ENCODE measurements around the gene CRCP.

DNA sequence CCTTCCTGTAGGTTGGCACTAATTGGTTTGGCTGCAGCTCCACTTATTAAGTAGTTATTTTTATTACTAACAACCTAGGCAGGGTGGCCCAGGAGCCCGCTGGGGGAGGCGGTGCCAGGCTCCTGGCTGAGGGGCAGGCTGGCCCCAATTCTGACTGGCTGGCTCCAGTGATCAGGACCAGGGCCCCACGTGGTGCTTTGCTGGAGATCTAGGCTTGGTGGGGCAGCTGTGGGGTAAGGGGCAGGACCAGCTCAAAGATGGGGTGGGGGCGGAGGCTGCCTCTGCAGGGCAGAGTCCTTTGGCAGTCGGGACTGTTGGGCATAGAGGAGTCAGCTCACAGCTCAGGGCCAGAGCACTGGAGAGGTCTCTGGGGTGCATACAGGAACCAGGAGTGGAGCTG, 36.6 kb upstream of the CRCP start:
- TF ChIP-seq, protein P1, sequence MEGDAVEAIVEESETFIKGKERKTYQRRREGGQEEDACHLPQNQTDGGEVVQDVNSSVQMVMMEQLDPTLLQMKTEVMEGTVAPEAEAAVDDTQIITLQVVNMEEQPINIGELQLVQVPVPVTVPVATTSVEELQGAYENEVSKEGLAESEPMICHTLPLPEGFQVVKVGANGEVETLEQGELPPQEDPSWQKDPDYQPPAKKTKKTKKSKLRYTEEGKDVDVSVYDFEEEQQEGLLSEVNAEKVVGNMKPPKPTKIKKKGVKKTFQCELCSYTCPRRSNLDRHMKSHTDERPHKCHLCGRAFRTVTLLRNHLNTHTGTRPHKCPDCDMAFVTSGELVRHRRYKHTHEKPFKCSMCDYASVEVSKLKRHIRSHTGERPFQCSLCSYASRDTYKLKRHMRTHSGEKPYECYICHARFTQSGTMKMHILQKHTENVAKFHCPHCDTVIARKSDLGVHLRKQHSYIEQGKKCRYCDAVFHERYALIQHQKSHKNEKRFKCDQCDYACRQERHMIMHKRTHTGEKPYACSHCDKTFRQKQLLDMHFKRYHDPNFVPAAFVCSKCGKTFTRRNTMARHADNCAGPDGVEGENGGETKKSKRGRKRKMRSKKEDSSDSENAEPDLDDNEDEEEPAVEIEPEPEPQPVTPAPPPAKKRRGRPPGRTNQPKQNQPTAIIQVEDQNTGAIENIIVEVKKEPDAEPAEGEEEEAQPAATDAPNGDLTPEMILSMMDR (conservative IDR thresholded peaks at IDR 0.05) = no peak
- no peak for TF ChIP-seq EZH2 (IDR thresholded peaks at IDR 0.05; ENCODE audit: low read depth)

Data from PC-9 (cell line).